KMS-11 (cell line): Measurements from ENCODE around the gene COL26A1.

ENCODE experiments used
- H2AFZ ChIP-seq: fragments of 200-600 bp; sonication (generic); 2 replicates; pipeline ENCODE4 v1.6.1; 2016; ENCODE audit warnings: antibody characterized with exemption, mixed run types, low read depth
- H3K27ac ChIP-seq: fragments of 200-600 bp; sonication (generic); 2 replicates; pipeline ENCODE4 v1.6.1; 2016; ENCODE audit warnings: mild to moderate bottlenecking, mixed run types
- H3K27me3 ChIP-seq: fragments of 200-600 bp; sonication (generic); 2 replicates; pipeline ENCODE4 v1.6.1; 2017; ENCODE audit warnings: mild to moderate bottlenecking, low read depth, mixed run types, moderate library complexity; ENCODE audit not compliant: insufficient read depth
- H3K36me3 ChIP-seq: fragments of 200-600 bp; sonication (generic); 2 replicates; pipeline ENCODE4 v1.6.1; 2017; ENCODE audit warnings: mild to moderate bottlenecking, mixed run types; ENCODE audit not compliant: insufficient read depth
- H3K4me1 ChIP-seq: fragments of 200-600 bp; sonication (generic); 2 replicates; pipeline ENCODE4 v1.6.1; 2016; ENCODE audit warnings: mild to moderate bottlenecking, low read depth, mixed run types; ENCODE audit not compliant: poor library complexity, severe bottlenecking
- H3K4me2 ChIP-seq: fragments of 200-600 bp; sonication (generic); 2 replicates; pipeline ENCODE4 v1.7.0; 2016; ENCODE audit warnings: mild to moderate bottlenecking, mixed run types
- H3K4me3 ChIP-seq: fragments of 200-600 bp; sonication (generic); IDR thresholded peaks from 2 replicates; pipeline ENCODE4 v1.6.1; 2017; ENCODE audit warnings: low read depth, low read length, mixed read lengths; ENCODE audit not compliant: insufficient read depth
- H3K79me2 ChIP-seq: fragments of 200-600 bp; sonication (generic); 2 replicates; pipeline ENCODE4 v1.6.1; 2016; ENCODE audit warnings: low read depth, mixed run types; ENCODE audit not compliant: insufficient read depth
- H3K9ac ChIP-seq: fragments of 200-600 bp; sonication (generic); 2 replicates; pipeline ENCODE4 v1.6.1; 2016; ENCODE audit warnings: mild to moderate bottlenecking, mixed run types
- H4K20me1 ChIP-seq: fragments of 200-600 bp; sonication (generic); 2 replicates; pipeline ENCODE4 v1.6.1; 2016; ENCODE audit warnings: mild to moderate bottlenecking, mixed run types; ENCODE audit not compliant: insufficient read depth
- CTCF ChIP-seq: fragments of 200-600 bp; sonication (generic); conservative IDR thresholded peaks from 2 replicates; pipeline ENCODE4 v1.6.1; 2017; ENCODE audit warnings: low read depth, mild to moderate bottlenecking, antibody characterized with exemption, low read length, moderate library complexity, mixed read lengths

COL26A1 gene

DNA sequence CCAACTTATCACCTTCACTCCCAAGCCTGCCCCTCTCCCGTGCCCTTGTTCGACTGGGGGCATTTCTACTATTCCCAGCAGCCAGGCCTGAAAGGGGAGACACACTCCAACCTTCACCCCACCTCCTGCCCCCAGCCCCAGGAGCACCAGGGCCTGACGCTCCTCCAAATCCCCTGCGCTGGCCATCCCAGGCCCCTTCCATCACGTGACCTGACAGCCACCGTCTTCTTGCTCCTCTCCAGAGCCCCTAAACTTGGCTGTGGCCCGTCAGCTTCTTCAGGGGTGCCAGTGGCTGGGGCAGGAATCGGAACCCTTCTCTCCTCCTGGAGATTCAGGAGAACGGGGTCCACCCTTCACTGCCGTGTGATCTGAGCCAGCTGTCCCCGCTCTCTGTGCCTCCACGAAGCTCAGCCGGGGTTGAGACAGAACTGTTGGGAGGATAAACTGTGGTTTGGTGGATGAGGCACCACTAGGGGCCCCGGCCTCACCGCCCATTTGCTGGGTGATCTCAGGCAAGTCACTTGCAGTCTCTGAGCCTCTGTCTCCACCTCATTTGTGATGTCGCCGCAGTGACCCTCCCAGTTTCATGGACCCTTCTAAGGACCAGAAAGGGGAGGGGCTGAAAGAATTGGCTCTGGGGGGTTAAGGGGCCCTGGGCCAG lies 175.4 kb downstream of the COL26A1 start:
- Histone ChIP-seq H3K9ac (no peak overlapping the region), H3K27ac (no peak overlapping the region), H3K4me3 (no peak overlapping the region), H3K27me3 (peaks cover 33% of the 10 kb centered on the region), H3K36me3 (no peaks in the 10 kb centered on the region), H4K20me1 (no peaks in the 10 kb centered on the region), H3K4me1 (no peaks in the 10 kb centered on the region), H2AFZ (no peak overlapping the region), H3K79me2 (no peaks in the 10 kb centered on the region), H3K4me2 (no peak overlapping the region)
- TF ChIP-seq CTCF = no peak

DNA sequence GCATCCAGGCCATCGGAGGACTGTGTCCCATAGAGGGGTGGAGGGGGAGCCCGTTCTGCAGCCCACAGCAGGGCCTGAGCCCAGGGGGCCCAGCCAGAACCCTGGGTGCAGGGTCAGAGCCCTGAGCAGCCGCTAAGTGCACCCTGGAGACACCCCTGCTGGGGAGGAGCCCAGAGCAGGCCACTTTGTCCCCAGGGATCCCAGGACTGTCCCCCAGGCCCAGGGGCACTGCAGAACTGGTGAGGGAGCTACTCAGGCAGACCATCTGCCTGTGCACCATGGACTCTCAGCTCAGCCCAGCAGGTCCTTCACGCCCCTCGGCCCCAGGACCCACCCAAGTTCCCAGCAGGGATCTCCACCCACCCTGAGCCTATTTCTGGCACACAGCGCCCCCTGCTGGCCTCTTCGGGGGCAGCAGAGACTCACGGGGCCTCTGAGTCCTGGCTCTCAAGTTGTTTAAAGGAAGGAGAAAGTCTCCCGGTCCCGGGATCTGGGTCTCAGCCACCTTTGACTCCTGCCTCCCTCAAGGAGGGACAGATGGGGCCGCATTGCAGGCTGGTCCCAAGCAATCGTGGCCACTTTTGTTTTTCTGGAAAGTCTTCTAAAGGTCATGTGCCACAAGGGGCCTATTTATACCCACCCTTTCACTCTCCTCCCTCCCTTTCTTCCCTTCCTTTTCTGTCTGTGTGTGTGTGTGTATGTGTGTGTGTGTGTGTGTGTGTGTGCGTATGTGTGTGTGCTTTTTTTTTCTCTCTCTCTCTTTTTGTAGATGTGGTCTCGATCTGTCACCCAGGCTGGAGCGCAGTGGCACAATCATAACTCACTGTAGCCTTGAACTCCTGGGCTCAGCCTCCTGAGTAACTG lies 176.2 kb downstream of the COL26A1 start:
- TF ChIP-seq CTCF = peak; percentile 92
- Histone ChIP-seq H3K27ac (no peak overlapping the region), H3K9ac (no peak overlapping the region), H3K4me3 (no peak overlapping the region), H3K36me3 (no peaks in the 10 kb centered on the region), H3K4me1 (no peaks in the 10 kb centered on the region), H4K20me1 (no peaks in the 10 kb centered on the region), H3K27me3 (peaks cover 27% of the 10 kb centered on the region), H3K79me2 (no peaks in the 10 kb centered on the region), H2AFZ (peak overlapping the region; percentile 19; the same call in 1 of the 2 replicates), H3K4me2 (no peak overlapping the region)

GRCh38 chr7:101539784-101540183 lies 177.1 kb downstream of the COL26A1 start:
- Histone ChIP-seq H3K27me3 (peaks cover 18% of the 10 kb centered on the region), H3K4me1 (no peaks in the 10 kb centered on the region), H3K4me3 (no peak overlapping the region), H3K9ac (no peak overlapping the region), H3K79me2 (no peaks in the 10 kb centered on the region), H3K4me2 (no peak overlapping the region), H2AFZ (no peak overlapping the region), H3K27ac (no peak overlapping the region), H3K36me3 (no peaks in the 10 kb centered on the region), H4K20me1 (no peaks in the 10 kb centered on the region)
- TF ChIP-seq CTCF = no peak

DNA sequence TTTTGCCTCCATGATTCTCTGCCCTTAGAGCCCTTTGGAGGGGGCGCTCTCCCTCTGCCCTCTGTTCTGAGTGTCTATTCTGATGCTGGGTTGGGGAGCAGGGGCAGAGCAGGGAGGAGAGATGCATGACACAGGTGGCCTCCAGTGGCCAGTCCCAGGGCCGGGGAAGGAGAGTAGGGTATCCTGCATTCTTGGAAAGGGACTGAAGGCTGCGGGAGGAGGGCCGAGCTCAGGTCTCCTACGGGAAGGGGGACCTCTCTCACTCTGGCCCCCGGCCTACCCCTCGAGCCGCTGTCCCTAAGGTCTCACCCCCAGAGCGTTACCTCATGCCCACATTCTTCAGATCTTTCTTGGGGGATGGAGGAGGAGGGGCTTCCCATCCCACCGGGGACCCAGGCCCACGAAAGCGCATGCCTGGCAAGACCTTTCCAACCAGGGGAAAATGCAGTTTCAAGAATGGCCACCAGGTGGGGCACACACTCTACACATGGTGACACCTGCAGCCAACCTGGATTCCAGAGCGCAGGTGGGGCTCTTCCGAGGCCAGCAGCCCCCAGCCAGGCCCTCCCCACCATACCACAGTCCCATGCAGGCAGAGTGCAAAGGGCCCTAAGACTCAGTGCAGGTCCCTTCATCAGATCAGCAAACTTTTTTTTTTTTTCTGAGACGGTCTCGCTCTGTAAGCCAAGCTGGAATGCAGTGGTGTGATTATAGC lies 180.0 kb downstream of the COL26A1 start:
- H3K9ac ChIP-seq = no peak overlapping the region
- no peaks in the 10 kb centered on the region for H3K4me1 ChIP-seq
- no peak overlapping the region for H3K4me2 ChIP-seq
- no peak overlapping the region; the same call in 1 of the 2 replicates for H2AFZ ChIP-seq
- no peaks in the 10 kb centered on the region; the same call in 1 of the 2 replicates for H3K27me3 ChIP-seq
- no peaks in the 10 kb centered on the region for H4K20me1 ChIP-seq
- no peaks in the 10 kb centered on the region for H3K36me3 ChIP-seq
- peak; percentile 99 for TF ChIP-seq CTCF
- no peak overlapping the region for H3K4me3 ChIP-seq
- H3K27ac ChIP-seq = no peak overlapping the region
- no peaks in the 10 kb centered on the region for H3K79me2 ChIP-seq
